Tibial nerve (tissue), 4 donors: ENCODE data around the gene AHCYL2. TPM values are rescaled to one million over a fixed set of nuclear protein-coding genes. Genes with fewer than 3 reads are reported as not detected.

Source experiments
- DNase-seq, 2 donors: peaks; one replicate each; pipeline ENCODE4 v3.0.0-alpha.2; 2019; ENCODE audit warnings: low spot score in 2 of 2
- H3K27ac ChIP-seq, 4 donors: fragments of 200-600 bp; sonication (generic) in 3 of 4; one replicate each; pipeline ENCODE4 v1.5.1; 2017 to 2019; ENCODE audit warnings: mild to moderate bottlenecking in 1 of 4
- H3K27me3 ChIP-seq, 2 donors: fragments of 200-600 bp; sonication (generic) in 1 of 2; one replicate each; pipeline versions ENCODE4 v1.5.1 to v1.6.0; 2017 to 2019
- H3K36me3 ChIP-seq, 3 donors: fragments of 200-600 bp; sonication (generic); one replicate each; pipeline ENCODE4 v1.5.1; 2018 to 2019
- H3K4me1 ChIP-seq, 4 donors: fragments of 200-600 bp; sonication (generic) in 3 of 4; one replicate each; pipeline ENCODE4 v1.5.1; 2017 to 2019
- H3K4me3 ChIP-seq, 4 donors: fragments of 200-600 bp; sonication (generic) in 3 of 4; one replicate each; pipeline ENCODE4 v1.5.1; 2017 to 2019; ENCODE audit warnings: mild to moderate bottlenecking in 1 of 4, moderate library complexity in 1 of 4
- H3K9me3 ChIP-seq, 4 donors: fragments of 200-600 bp; sonication (generic) in 3 of 4; one replicate each; pipeline ENCODE4 v1.5.1; 2017 to 2019
- EP300 ChIP-seq, 2 donors: sonication (generic); formaldehyde crosslinking; IDR thresholded peaks; one replicate each; pipeline ENCODE4 v1.6.1; 2017; ENCODE audit warnings: antibody characterized with exemption in 2 of 2, mild to moderate bottlenecking in 1 of 2
- POLR2A ChIP-seq, 2 donors: fragments of 450-650 bp; IDR thresholded peaks; one replicate each; pipeline ENCODE4 v1.6.1; 2017; ENCODE audit warnings: antibody characterized with exemption in 2 of 2, mild to moderate bottlenecking in 2 of 2, moderate library complexity in 2 of 2
- whole genome bisulfite sequencing, 2 donors: methylation state at CpG; one replicate each; pipeline ENCODE4 v1.1.5; 2018; 5-methylcytosine and 5-hydroxymethylcytosine counted together
- total RNA-seq, 4 donors: library from RNA; depleted of rRNA; stranded (reverse); fragments of >200 nt; gene quantifications; one replicate each; pipeline ENCODE4 v1.1.0, GENCODE V29; 2016
- TF ChIP-seq, protein P1 (sequence below), 5 experiments: fragments of 200-600 bp in 3 of 5; fragments of 450-650 bp in 2 of 5; sonication (generic) in 3 of 5; IDR thresholded peaks; one replicate each; pipeline ENCODE4 v1.5.1; 2016 to 2019; ENCODE audit warnings: antibody characterized with exemption in 5 of 5, mild to moderate bottlenecking in 3 of 5, moderate library complexity in 2 of 5

AHCYL2 gene
- total RNA-seq, 4 donors from 2014 or later = 21.6 to 42.9 (median 30.9) TPM

- Histone ChIP-seq H3K27ac (no peak overlapping the region), H3K4me3 (no peak overlapping the region), H3K9me3 (no peaks in the 10 kb centered on the region), H3K27me3 (no peaks in the 10 kb centered on the region), H3K4me1 (no peaks in the 10 kb centered on the region), H3K36me3 (peaks cover 0 to 23% (median 0%) of the 10 kb centered on the region in 3 donors)
- DNase-seq = no peak
- 68 to 86% methylated on average over 2 of the region's 2 CpGs for whole genome bisulfite sequencing, 2 donors
- TF ChIP-seq POLR2A (IDR thresholded peaks at IDR 0.05) = no peak
- TF ChIP-seq, protein P1, sequence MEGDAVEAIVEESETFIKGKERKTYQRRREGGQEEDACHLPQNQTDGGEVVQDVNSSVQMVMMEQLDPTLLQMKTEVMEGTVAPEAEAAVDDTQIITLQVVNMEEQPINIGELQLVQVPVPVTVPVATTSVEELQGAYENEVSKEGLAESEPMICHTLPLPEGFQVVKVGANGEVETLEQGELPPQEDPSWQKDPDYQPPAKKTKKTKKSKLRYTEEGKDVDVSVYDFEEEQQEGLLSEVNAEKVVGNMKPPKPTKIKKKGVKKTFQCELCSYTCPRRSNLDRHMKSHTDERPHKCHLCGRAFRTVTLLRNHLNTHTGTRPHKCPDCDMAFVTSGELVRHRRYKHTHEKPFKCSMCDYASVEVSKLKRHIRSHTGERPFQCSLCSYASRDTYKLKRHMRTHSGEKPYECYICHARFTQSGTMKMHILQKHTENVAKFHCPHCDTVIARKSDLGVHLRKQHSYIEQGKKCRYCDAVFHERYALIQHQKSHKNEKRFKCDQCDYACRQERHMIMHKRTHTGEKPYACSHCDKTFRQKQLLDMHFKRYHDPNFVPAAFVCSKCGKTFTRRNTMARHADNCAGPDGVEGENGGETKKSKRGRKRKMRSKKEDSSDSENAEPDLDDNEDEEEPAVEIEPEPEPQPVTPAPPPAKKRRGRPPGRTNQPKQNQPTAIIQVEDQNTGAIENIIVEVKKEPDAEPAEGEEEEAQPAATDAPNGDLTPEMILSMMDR (IDR thresholded peaks at IDR 0.05) = no peak
- no peak for TF ChIP-seq EP300 (IDR thresholded peaks at IDR 0.05)
These were observed 162.7 kb downstream of the AHCYL2 start for GRCh38 chr7:129387537-129387936.

GRCh38 chr7:129388333-129389098, 163.7 kb downstream of the AHCYL2 start:
- 62% methylated on average over 8 of the region's 8 CpGs for WGBS, 2 donors
- Histone ChIP-seq H3K4me1 (no peaks in the 10 kb centered on the region), H3K27ac (no peak overlapping the region), H3K27me3 (no peaks in the 10 kb centered on the region), H3K9me3 (no peaks in the 10 kb centered on the region), H3K36me3 (peaks cover 0 to 23% (median 0%) of the 10 kb centered on the region in 3 donors), H3K4me3 (no peak overlapping the region)
- no peak for TF ChIP-seq POLR2A (IDR thresholded peaks at IDR 0.05)
- TF ChIP-seq, protein P1 (IDR thresholded peaks at IDR 0.05) = no peak
- TF ChIP-seq EP300 (IDR thresholded peaks at IDR 0.05) = no peak
- no peak for DNase-seq

- DNase-seq = no peak
- Histone ChIP-seq H3K27ac (no peak overlapping the region), H3K9me3 (no peaks in the 10 kb centered on the region), H3K4me1 (no peaks in the 10 kb centered on the region), H3K27me3 (no peaks in the 10 kb centered on the region), H3K36me3 (peaks cover 0 to 24% (median 0%) of the 10 kb centered on the region in 3 donors), H3K4me3 (no peak overlapping the region)
- WGBS, 2 donors = 69 to 76% methylated on average over 1 of the region's 1 CpG
- TF ChIP-seq, protein P1 (IDR thresholded peaks at IDR 0.05) = no peak
- no peak for TF ChIP-seq POLR2A (IDR thresholded peaks at IDR 0.05)
- no peak for TF ChIP-seq EP300 (IDR thresholded peaks at IDR 0.05)
These were observed 165.0 kb downstream of the AHCYL2 start for GRCh38 chr7:129389829-129390228.

GRCh38 chr7:129390314-129390713, 165.5 kb downstream of the AHCYL2 start:
- TF ChIP-seq EP300 (IDR thresholded peaks at IDR 0.05) (no peak), POLR2A (IDR thresholded peaks at IDR 0.05) (no peak)
- TF ChIP-seq, protein P1 (IDR thresholded peaks at IDR 0.05) = no peak
- H3K4me1 ChIP-seq = no peaks in the 10 kb centered on the region
- H3K27me3 ChIP-seq = no peaks in the 10 kb centered on the region
- no peak overlapping the region for H3K4me3 ChIP-seq
- H3K36me3 ChIP-seq = peaks cover 0 to 28% (median 0%) of the 10 kb centered on the region in 3 donors
- no peaks in the 10 kb centered on the region for H3K9me3 ChIP-seq
- H3K27ac ChIP-seq = no peak overlapping the region
- DNase-seq = no peak

DNA sequence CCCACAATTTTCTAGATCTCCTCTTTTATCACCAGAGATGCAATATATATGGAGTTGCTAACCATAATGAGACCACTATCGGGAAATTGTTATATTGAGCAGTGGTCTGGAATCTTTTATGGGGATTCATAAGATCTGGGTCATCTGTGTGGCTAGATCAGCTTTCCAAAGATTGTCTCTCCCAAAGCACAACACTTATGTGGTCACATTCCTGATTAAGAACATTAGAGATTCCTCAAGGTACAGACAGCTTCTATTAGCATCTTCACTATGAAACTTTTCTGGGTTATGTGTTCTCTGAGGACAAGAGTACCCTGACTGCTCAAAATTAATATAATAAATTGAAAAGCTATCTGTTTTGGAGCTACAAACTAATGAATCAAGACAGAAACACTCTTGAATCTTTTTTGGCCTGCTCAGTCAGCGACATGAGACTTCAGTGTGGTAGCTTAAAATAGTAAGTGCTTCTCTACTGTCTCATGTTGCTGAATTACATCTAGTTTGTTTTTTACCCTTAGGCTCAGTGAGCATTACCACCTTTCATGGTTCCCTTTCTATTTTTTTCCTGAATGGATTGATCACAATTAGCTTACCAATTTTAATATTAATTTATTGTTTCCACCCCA, 166.8 kb downstream of the AHCYL2 start:
- Histone ChIP-seq H3K9me3 (no peaks in the 10 kb centered on the region), H3K27me3 (no peaks in the 10 kb centered on the region), H3K27ac (no peak overlapping the region), H3K4me1 (no peaks in the 10 kb centered on the region), H3K36me3 (peaks cover 0 to 41% (median 0%) of the 10 kb centered on the region in 3 donors), H3K4me3 (no peak overlapping the region)
- TF ChIP-seq, protein P1 (IDR thresholded peaks at IDR 0.05) = no peak
- TF ChIP-seq POLR2A (IDR thresholded peaks at IDR 0.05) (no peak), EP300 (IDR thresholded peaks at IDR 0.05) (no peak)
- WGBS, 2 donors = 83% methylated on average over 2 of the region's 2 CpGs
- DNase-seq = no peak
